Glutamatergic neuron (in vitro differentiated cells): Measurements from ENCODE around the gene PRDM1. TPM values are rescaled to one million over a fixed set of nuclear protein-coding genes. Genes with fewer than 3 reads are reported as not detected.

ENCODE experiments used
- DNase-seq: peaks from one replicate; pipeline ENCODE4 v3.0.0; 2022
- H3K27ac Mint-ChIP-seq: one replicate; pipeline ENCODE4 v1.8.0; 2020; ENCODE audit warnings: mild to moderate bottlenecking, mixed read lengths, inconsistent platforms; ENCODE audit not compliant: unreplicated experiment
- H3K27me3 Mint-ChIP-seq: one replicate; pipeline ENCODE4 v1.8.0; 2020; ENCODE audit warnings: mild to moderate bottlenecking, moderate library complexity, mixed read lengths, inconsistent platforms; ENCODE audit not compliant: unreplicated experiment
- H3K36me3 Mint-ChIP-seq: one replicate; pipeline ENCODE4 v1.8.0; 2020; ENCODE audit warnings: mild to moderate bottlenecking, mixed read lengths, inconsistent platforms; ENCODE audit not compliant: unreplicated experiment
- H3K4me1 Mint-ChIP-seq: one replicate; pipeline ENCODE4 v1.8.0; 2020; ENCODE audit warnings: mild to moderate bottlenecking, low read depth, mixed read lengths, inconsistent platforms; ENCODE audit not compliant: unreplicated experiment
- H3K4me3 Mint-ChIP-seq: one replicate; pipeline ENCODE4 v1.8.0; 2020; ENCODE audit warnings: mild to moderate bottlenecking, mixed read lengths, inconsistent platforms; ENCODE audit not compliant: unreplicated experiment
- H3K9me3 Mint-ChIP-seq: one replicate; pipeline ENCODE4 v1.8.0; 2020; ENCODE audit warnings: mild to moderate bottlenecking, moderate library complexity, mixed read lengths, inconsistent platforms; ENCODE audit not compliant: unreplicated experiment
- total RNA-seq: library from RNA; stranded (reverse); fragmentation: NEBNext Ultra II Directional; extraction: Animal tissue kit (Norgen Biotek cat#: 25700); gene quantifications from one replicate; pipeline ENCODE4 v1.2.1, GENCODE V29; 2021; ENCODE audit not compliant: unreplicated experiment
- TF ChIP-seq, protein P1 (sequence below): fragments of 200-600 bp; sonication (generic); IDR thresholded peaks from one replicate; pipeline ENCODE4 v1.5.0; 2021; ENCODE audit not compliant: partially characterized antibody, unreplicated experiment

Gene PRDM1
- total RNA-seq, 1 donor from 2014 or later, result not detected

GRCh38 chr6:106134087-106134770 is 48.1 kb downstream of the PRDM1 start:
- no peaks in the 10 kb centered on the region for H3K9me3 Mint-ChIP-seq
- H3K4me1 Mint-ChIP-seq, result no peaks in the 10 kb centered on the region
- H3K27ac Mint-ChIP-seq, result no peak overlapping the region
- no peak for DNase-seq
- H3K4me3 Mint-ChIP-seq, result no peak overlapping the region
- H3K27me3 Mint-ChIP-seq, result no peaks in the 10 kb centered on the region
- no peaks in the 10 kb centered on the region for H3K36me3 Mint-ChIP-seq
- TF ChIP-seq, protein P1, sequence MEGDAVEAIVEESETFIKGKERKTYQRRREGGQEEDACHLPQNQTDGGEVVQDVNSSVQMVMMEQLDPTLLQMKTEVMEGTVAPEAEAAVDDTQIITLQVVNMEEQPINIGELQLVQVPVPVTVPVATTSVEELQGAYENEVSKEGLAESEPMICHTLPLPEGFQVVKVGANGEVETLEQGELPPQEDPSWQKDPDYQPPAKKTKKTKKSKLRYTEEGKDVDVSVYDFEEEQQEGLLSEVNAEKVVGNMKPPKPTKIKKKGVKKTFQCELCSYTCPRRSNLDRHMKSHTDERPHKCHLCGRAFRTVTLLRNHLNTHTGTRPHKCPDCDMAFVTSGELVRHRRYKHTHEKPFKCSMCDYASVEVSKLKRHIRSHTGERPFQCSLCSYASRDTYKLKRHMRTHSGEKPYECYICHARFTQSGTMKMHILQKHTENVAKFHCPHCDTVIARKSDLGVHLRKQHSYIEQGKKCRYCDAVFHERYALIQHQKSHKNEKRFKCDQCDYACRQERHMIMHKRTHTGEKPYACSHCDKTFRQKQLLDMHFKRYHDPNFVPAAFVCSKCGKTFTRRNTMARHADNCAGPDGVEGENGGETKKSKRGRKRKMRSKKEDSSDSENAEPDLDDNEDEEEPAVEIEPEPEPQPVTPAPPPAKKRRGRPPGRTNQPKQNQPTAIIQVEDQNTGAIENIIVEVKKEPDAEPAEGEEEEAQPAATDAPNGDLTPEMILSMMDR, result no peak

DNA sequence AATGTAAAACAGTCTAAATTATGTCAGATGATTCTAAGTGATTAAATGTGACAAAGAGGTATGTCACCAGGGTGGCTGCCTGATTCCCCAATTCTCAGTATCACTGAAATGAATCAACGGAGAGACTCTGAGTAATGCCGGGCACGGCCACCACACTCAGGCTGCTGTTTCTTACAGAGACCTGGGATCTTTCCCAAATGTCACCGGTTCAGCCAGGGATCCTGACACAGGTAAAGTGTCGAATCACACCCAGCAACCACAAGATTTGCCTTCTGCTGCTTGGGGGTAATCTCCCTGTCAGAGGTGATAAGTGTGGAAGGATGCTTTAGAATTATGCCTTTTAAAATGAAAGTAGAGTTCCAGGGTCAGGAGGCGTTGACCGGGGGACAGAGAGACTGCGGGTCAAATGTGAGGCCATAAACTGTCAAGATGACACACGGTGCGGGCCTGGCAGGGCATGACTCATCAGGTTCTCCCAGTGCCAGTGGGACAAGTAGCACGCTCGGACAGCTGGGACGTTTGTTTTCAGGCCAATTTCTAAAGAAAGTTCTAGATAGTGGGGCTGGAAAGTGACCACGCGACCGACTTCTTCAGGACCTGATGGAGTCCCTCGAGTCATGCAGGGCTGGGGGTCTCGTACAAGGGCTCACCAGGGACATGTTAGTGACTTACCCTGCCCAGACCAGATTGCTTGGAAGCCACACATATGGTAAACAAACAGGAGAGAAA is 48.9 kb downstream of the PRDM1 start:
- Mint-ChIP-seq H3K4me3 (no peak overlapping the region), H3K4me1 (no peaks in the 10 kb centered on the region), H3K9me3 (no peaks in the 10 kb centered on the region), H3K27me3 (no peaks in the 10 kb centered on the region), H3K36me3 (no peaks in the 10 kb centered on the region), H3K27ac (no peak overlapping the region)
- TF ChIP-seq, protein P1, result no peak
- no peak for DNase-seq

- no peaks in the 10 kb centered on the region for H3K36me3 Mint-ChIP-seq
These were observed 49.9 kb downstream of the PRDM1 start for GRCh38 chr6:106135911-106136571.

DNA sequence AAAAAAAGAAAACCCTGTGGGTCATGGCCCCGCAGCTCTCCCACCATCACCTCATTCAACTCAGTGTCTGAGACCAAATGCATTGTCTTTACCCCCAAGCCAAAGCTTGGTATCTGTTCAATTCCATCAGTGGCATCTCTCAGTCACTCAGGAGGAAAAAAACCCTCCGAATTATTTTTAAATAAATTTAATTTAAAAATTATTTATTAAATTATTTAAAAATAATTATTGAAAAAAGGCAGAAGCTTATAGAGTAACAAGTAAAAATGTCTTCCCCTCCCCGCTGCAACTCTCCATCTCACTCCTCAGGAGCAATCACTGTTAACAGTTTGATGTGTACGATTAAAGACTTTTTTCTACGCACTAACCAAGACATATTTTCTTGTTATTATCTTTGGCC is 50.7 kb downstream of the PRDM1 start:
- Mint-ChIP-seq H3K27ac (no peak overlapping the region), H3K4me3 (no peak overlapping the region), H3K4me1 (peaks cover 1% of the 10 kb centered on the region), H3K9me3 (no peaks in the 10 kb centered on the region), H3K36me3 (no peaks in the 10 kb centered on the region), H3K27me3 (no peaks in the 10 kb centered on the region)
- TF ChIP-seq, protein P1, result no peak
- DNase-seq, result no peak

More at GRCh38 chr6:106135911-106136571, 49.9 kb downstream of the PRDM1 start:
- Mint-ChIP-seq H3K27me3 (no peaks in the 10 kb centered on the region), H3K4me1 (peaks cover 1% of the 10 kb centered on the region), H3K9me3 (no peaks in the 10 kb centered on the region), H3K4me3 (no peak overlapping the region), H3K27ac (no peak overlapping the region)
- TF ChIP-seq, protein P1, result no peak
- no peak for DNase-seq
